Neuronal stem cell (in vitro differentiated cells): ENCODE data around the gene ZNF212.

Source experiments
- DNase-seq: peaks from one replicate; pipeline ENCODE4 v3.0.0-alpha.2; 2013; ENCODE audit warnings: low spot score
- H2AFZ ChIP-seq: one replicate; pipeline ENCODE4 v1.6.1; 2013; ENCODE audit warnings: mild to moderate bottlenecking, low read length, inconsistent platforms
- H2AK5ac ChIP-seq: 2 replicates; pipeline ENCODE4 v1.6.1; 2013; ENCODE audit warnings: low read depth, mild to moderate bottlenecking, inconsistent platforms, low read length, moderate library complexity, mixed read lengths
- H2BK120ac ChIP-seq: 2 replicates; pipeline ENCODE4 v1.6.1; 2013; ENCODE audit warnings: low read depth, mild to moderate bottlenecking, inconsistent platforms, low read length, moderate library complexity, mixed read lengths
- H2BK12ac ChIP-seq: one replicate; pipeline ENCODE4 v1.6.1; 2013; ENCODE audit warnings: low read length, inconsistent platforms
- H2BK15ac ChIP-seq: 2 replicates; pipeline ENCODE4 v1.6.1; 2013; ENCODE audit warnings: mild to moderate bottlenecking, low read length, inconsistent platforms, mixed read lengths
- H2BK5ac ChIP-seq: one replicate; pipeline ENCODE4 v1.6.1; 2013; ENCODE audit warnings: inconsistent platforms, mild to moderate bottlenecking, low read length, moderate library complexity
- H3K14ac ChIP-seq: one replicate; pipeline ENCODE4 v1.6.1; 2013; ENCODE audit warnings: low read length, inconsistent platforms
- H3K18ac ChIP-seq: 2 replicates; pipeline ENCODE4 v1.6.1; 2013; ENCODE audit warnings: low read length, inconsistent platforms
- H3K23ac ChIP-seq: 2 replicates; pipeline ENCODE4 v1.6.1; 2013; ENCODE audit warnings: low read depth, mild to moderate bottlenecking, mixed read lengths, low read length, inconsistent platforms; ENCODE audit not compliant: poor library complexity
- H3K27ac ChIP-seq: replicated peaks from 3 replicates; pipeline ENCODE4 v1.5.1; 2013; ENCODE audit warnings: low read length, inconsistent platforms
- H3K27me3 ChIP-seq, 3 experiments: 2 replicates each; pipeline ENCODE4 v1.6.1; 2013; ENCODE audit warnings: low read length in 3 of 3, mild to moderate bottlenecking in 2 of 3, inconsistent platforms in 1 of 3, low read depth in 1 of 3, mixed read lengths in 1 of 3, moderate library complexity in 1 of 3; ENCODE audit not compliant: control insufficient read depth in 3 of 3, insufficient read depth in 3 of 3
- H3K36me3 ChIP-seq, 2 donors: replicated peaks in 1 of 2; 2 replicates each; pipeline ENCODE4 v1.6.1; 2013; ENCODE audit warnings: low read length in 2 of 2; ENCODE audit not compliant: control insufficient read depth in 2 of 2, insufficient read depth in 2 of 2
- H3K4ac ChIP-seq: 2 replicates; pipeline ENCODE4 v1.6.1; 2013; ENCODE audit warnings: inconsistent platforms, mild to moderate bottlenecking, low read length, moderate library complexity
- H3K4me1 ChIP-seq, 2 donors: 1 replicate in 1 of 2; 2 replicates in 1 of 2; pipeline ENCODE4 v1.6.1; 2013; ENCODE audit warnings: low read length in 2 of 2, low read depth in 1 of 2; ENCODE audit not compliant: control insufficient read depth in 2 of 2, insufficient read depth in 1 of 2
- H3K4me2 ChIP-seq: one replicate; pipeline ENCODE4 v1.6.1; 2013; ENCODE audit warnings: mild to moderate bottlenecking, low read length, inconsistent platforms; ENCODE audit not compliant: insufficient read depth, poor library complexity, severe bottlenecking
- H3K4me3 ChIP-seq, 2 donors: 2 replicates each; pipeline ENCODE4 v1.5.1; 2013; ENCODE audit warnings: low read length in 2 of 2, mild to moderate bottlenecking in 2 of 2, inconsistent platforms in 1 of 2, moderate library complexity in 1 of 2
- H3K79me1 ChIP-seq: one replicate; pipeline ENCODE4 v1.6.1; 2013; ENCODE audit warnings: low read depth, mild to moderate bottlenecking, inconsistent platforms, low read length, moderate library complexity
- H3K9ac ChIP-seq: one replicate; pipeline ENCODE4 v1.6.1; 2013; ENCODE audit warnings: mild to moderate bottlenecking, low read depth, low read length, inconsistent platforms; ENCODE audit not compliant: poor library complexity
- H3K9me3 ChIP-seq, 2 donors: replicated peaks in 1 of 2; 2 replicates each; pipeline versions ENCODE3 to v1.6.1; 2013; ENCODE audit warnings: low read length in 2 of 2, mild to moderate bottlenecking in 2 of 2, inconsistent platforms in 1 of 2, low read depth in 1 of 2, mixed read lengths in 1 of 2, moderate library complexity in 1 of 2; ENCODE audit not compliant: control insufficient read depth in 2 of 2, insufficient read depth in 1 of 2
- H4K8ac ChIP-seq: one replicate; pipeline ENCODE4 v1.6.1; 2013; ENCODE audit warnings: low read depth, mild to moderate bottlenecking, inconsistent platforms, low read length, moderate library complexity
- H4K91ac ChIP-seq: one replicate; pipeline ENCODE4 v1.6.1; 2013; ENCODE audit warnings: low read length, low read depth, mild to moderate bottlenecking, inconsistent platforms; ENCODE audit not compliant: poor library complexity
- WGBS, 2 donors: extraction: QIAGEN DNeasy Blood & Tissue Kit; methylation state at CpG; one replicate each; pipeline ENCODE4 v1.1.7; 2013; ENCODE audit warnings: missing lambda C conversion rate in 2 of 2, mixed read lengths in 1 of 2; ENCODE audit not compliant: insufficient read length in 2 of 2, insufficient replicate concordance in 1 of 2; ENCODE audit errors: extremely low coverage in 2 of 2; 5-methylcytosine and 5-hydroxymethylcytosine counted together

Gene ZNF212

GRCh38 chr7:149291781-149292461 is 52.5 kb downstream of the ZNF212 start:
- H2BK120ac ChIP-seq: no peak overlapping the region
- H3K4me1 ChIP-seq: no peaks in the 10 kb centered on the region
- no peaks in the 10 kb centered on the region for H3K27me3 ChIP-seq
- H4K8ac ChIP-seq: no peak overlapping the region
- no peak overlapping the region for H2BK15ac ChIP-seq
- H2BK5ac ChIP-seq: no peak overlapping the region
- H3K9ac ChIP-seq: no peak overlapping the region
- no peak overlapping the region for H3K18ac ChIP-seq
- peaks cover 0 to 4% of the 10 kb centered on the region in 2 donors for H3K36me3 ChIP-seq
- H3K9me3 ChIP-seq: no peaks in the 10 kb centered on the region
- no peak overlapping the region for H4K91ac ChIP-seq
- H2BK12ac ChIP-seq: no peak overlapping the region
- no CpG with 5 or more reads among the region's 16 CpGs for WGBS, 2 donors
- H2AFZ ChIP-seq: no peak overlapping the region
- no peak overlapping the region for H3K4me2 ChIP-seq
- no peak overlapping the region for H2AK5ac ChIP-seq
- H3K4me3 ChIP-seq: no peak overlapping the region
- H3K14ac ChIP-seq: no peak overlapping the region
- H3K79me1 ChIP-seq: no peaks in the 10 kb centered on the region
- H3K27ac ChIP-seq: no peak overlapping the region
- no peak overlapping the region for H3K23ac ChIP-seq
- no peak for DNase-seq
- no peak overlapping the region for H3K4ac ChIP-seq

DNA sequence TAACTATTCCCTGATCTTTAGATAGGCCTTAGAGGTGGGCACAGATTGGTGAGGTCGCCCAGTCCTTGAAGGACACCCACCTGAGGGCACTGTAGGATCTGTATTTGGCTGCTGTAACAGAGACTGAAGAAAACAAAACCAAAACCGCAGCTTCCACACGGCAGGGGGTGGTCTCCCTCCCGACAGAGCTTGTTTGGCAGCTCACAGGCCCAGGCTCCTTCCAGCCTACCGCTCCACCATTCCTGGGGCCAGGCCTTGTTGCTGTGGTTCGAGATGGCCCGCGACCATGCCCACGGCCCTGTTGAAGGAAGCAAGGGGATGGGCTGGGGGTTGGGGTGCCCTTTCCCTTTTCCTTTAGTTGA is 53.0 kb downstream of the ZNF212 start:
- Histone ChIP-seq H3K79me1 (no peaks in the 10 kb centered on the region), H4K8ac (no peak overlapping the region), H3K9ac (peak overlapping the region; percentile 51), H3K9me3 (no peaks in the 10 kb centered on the region), H3K23ac (no peak overlapping the region), H2BK15ac (no peak overlapping the region), H2AK5ac (no peak overlapping the region), H3K4me3 (no peak overlapping the region), H3K14ac (no peak overlapping the region), H2AFZ (no peak overlapping the region), H3K4me1 (no peaks in the 10 kb centered on the region), H2BK120ac (no peak overlapping the region), H3K4ac (no peak overlapping the region), H3K27ac (no peak overlapping the region), H3K36me3 (peaks cover 0 to 4% of the 10 kb centered on the region in 2 donors), H4K91ac (no peak overlapping the region), H2BK5ac (no peak overlapping the region), H3K18ac (no peak overlapping the region), H3K27me3 (no peaks in the 10 kb centered on the region), H3K4me2 (no peak overlapping the region), H2BK12ac (no peak overlapping the region)
- no peak for DNase-seq
- WGBS, 2 donors: no CpG with 5 or more reads among the region's 9 CpGs

DNA sequence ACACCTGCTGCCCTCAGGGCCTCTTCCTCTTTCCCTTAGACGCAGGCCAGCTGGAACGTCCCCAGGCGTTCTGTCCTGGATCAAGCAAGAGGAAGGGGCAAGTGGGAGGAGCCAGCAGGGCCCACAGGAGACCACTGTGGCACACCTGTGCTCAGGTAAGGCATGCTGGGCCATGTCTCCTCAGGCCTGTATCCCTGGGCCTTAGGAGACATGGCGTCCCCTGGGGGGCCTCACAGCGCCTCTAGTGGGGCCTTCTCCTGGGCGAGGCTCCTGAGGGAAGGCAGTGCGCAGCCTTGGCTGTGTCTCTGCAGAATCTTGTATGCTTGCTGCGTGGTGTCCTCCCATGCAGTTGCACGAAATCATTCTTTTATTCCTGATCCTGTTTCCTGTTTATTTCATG is 53.9 kb downstream of the ZNF212 start:
- H2BK12ac ChIP-seq: no peak overlapping the region
- H3K4me1 ChIP-seq: no peaks in the 10 kb centered on the region
- peaks cover 0 to 4% of the 10 kb centered on the region in 2 donors for H3K36me3 ChIP-seq
- H3K9me3 ChIP-seq: peaks cover 0 to 4% of the 10 kb centered on the region in 2 donors
- no peaks in the 10 kb centered on the region for H3K79me1 ChIP-seq
- H4K91ac ChIP-seq: no peak overlapping the region
- DNase-seq: no peak
- H3K4ac ChIP-seq: no peak overlapping the region
- no peak overlapping the region for H2BK120ac ChIP-seq
- no peaks in the 10 kb centered on the region for H3K27me3 ChIP-seq
- no peak overlapping the region for H3K27ac ChIP-seq
- no peak overlapping the region for H2AK5ac ChIP-seq
- no peak overlapping the region for H3K23ac ChIP-seq
- no peak overlapping the region for H3K4me2 ChIP-seq
- H3K9ac ChIP-seq: no peak overlapping the region
- WGBS, 2 donors: no CpG with 5 or more reads among the region's 9 CpGs
- H3K4me3 ChIP-seq: peak overlapping the region in 1 of 2 donors; percentile 31
- no peak overlapping the region for H2BK5ac ChIP-seq
- H2AFZ ChIP-seq: no peak overlapping the region
- no peak overlapping the region for H4K8ac ChIP-seq
- no peak overlapping the region for H3K18ac ChIP-seq
- H2BK15ac ChIP-seq: no peak overlapping the region
- H3K14ac ChIP-seq: no peak overlapping the region

DNA sequence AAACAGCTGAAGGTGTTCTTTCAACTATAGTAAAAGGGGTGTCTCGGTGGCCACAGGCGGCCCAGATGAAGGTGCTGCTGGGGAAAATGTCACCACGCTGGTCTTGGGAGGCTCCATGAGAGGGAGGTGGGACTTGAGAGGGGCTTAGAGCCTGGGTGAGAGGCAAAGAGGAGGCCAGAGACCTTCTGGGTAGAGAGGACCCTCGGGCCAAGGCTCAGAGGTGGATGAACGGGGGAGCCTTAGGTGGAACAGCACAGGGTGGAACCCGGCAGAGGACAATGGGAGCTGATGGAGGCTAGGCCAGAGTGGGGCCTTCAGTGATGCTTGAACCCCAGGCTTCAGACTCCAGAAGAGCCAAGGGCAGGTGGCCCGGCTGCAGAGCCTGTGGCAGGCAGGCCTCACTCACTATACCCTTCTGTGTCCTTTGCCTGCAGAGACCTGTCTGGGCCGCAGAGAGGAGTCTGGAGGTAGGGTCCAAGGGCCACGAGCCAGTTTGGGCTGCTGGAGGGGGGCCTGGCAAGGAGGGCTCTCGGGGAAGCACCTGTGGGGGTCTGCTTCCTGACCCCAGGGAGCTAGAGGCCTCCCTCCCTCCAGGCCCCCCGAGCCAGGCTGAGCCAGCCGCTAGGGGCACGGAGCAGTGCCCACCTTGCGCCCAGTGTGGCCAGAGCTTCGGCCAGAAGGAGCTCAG is 54.6 kb downstream of the ZNF212 start:
- no peak overlapping the region for H2AFZ ChIP-seq
- no CpG with 5 or more reads among the region's 15 CpGs for WGBS, 2 donors
- H3K14ac ChIP-seq: no peak overlapping the region
- no peak overlapping the region for H3K4me2 ChIP-seq
- no peak for DNase-seq
- no peaks in the 10 kb centered on the region for H3K27me3 ChIP-seq
- no peak overlapping the region for H3K4ac ChIP-seq
- no peak overlapping the region for H2BK5ac ChIP-seq
- no peak overlapping the region for H2BK12ac ChIP-seq
- H4K91ac ChIP-seq: no peak overlapping the region
- no peak overlapping the region for H3K4me3 ChIP-seq
- H3K9ac ChIP-seq: no peak overlapping the region
- H3K4me1 ChIP-seq: no peaks in the 10 kb centered on the region
- H2BK120ac ChIP-seq: no peak overlapping the region
- H3K23ac ChIP-seq: peak overlapping the region; percentile 75
- H2BK15ac ChIP-seq: no peak overlapping the region
- no peak overlapping the region for H3K27ac ChIP-seq
- no peak overlapping the region for H4K8ac ChIP-seq
- H3K79me1 ChIP-seq: no peaks in the 10 kb centered on the region
- peaks cover 4 to 11% of the 10 kb centered on the region in 2 donors for H3K9me3 ChIP-seq
- H3K18ac ChIP-seq: no peak overlapping the region
- no peak overlapping the region for H2AK5ac ChIP-seq
- H3K36me3 ChIP-seq: peaks cover 0 to 4% of the 10 kb centered on the region in 2 donors
